Astrocyte of the spinal cord (primary cell): ENCODE data around the gene LMTK3.

ENCODE experiments used
- DNase-seq: peaks from one replicate; pipeline ENCODE4 v3.0.0; 2011; ENCODE audit warnings: low read depth, low spot score
- H3K4me3 ChIP-seq: 2 replicates; pipeline ENCODE4 v1.5.1; 2011; ENCODE audit warnings: low read depth, mild to moderate bottlenecking, low read length, moderate library complexity
- CTCF ChIP-seq: IDR thresholded peaks from 2 replicates; pipeline ENCODE4 v1.5.1; 2012; ENCODE audit warnings: low read depth, mild to moderate bottlenecking, low read length, inconsistent platforms
- in situ Hi-C: cut with HindIII; loops from 2 replicates; pipeline ENCODE4 v1.10.0; 2017; ENCODE audit warnings: low sequenced_read_pairs

Gene LMTK3

DNA sequence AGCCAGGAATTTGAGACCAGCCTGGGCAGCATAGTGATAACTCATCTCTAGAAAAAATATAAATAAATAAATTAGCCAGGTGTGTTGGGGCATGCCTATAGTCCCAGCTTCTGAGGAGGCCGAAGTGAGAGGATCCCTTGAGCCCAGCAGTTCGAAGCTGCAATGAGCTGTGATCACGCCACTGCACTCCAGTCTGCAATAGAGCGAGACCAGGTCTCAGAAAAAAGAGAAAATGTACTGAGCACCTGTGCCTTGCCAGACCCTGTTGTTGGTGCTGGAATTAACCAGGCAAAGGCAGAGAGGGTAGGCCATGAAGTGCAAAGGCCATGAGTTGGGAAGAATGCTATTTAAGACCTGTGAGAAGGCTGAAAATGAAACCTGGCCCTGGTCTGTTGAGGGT lies 39.8 kb downstream of the LMTK3 start:
- DNase-seq, result no peak
- in situ Hi-C loops, result no loop called here
- no peak for TF ChIP-seq CTCF

GRCh38 chr19:48470856-48471255 lies 40.8 kb downstream of the LMTK3 start:
- in situ Hi-C loops, result no loop called here

More for the DNA sequence above, 39.8 kb downstream of the LMTK3 start:
- no peak overlapping the region for H3K4me3 ChIP-seq

DNA sequence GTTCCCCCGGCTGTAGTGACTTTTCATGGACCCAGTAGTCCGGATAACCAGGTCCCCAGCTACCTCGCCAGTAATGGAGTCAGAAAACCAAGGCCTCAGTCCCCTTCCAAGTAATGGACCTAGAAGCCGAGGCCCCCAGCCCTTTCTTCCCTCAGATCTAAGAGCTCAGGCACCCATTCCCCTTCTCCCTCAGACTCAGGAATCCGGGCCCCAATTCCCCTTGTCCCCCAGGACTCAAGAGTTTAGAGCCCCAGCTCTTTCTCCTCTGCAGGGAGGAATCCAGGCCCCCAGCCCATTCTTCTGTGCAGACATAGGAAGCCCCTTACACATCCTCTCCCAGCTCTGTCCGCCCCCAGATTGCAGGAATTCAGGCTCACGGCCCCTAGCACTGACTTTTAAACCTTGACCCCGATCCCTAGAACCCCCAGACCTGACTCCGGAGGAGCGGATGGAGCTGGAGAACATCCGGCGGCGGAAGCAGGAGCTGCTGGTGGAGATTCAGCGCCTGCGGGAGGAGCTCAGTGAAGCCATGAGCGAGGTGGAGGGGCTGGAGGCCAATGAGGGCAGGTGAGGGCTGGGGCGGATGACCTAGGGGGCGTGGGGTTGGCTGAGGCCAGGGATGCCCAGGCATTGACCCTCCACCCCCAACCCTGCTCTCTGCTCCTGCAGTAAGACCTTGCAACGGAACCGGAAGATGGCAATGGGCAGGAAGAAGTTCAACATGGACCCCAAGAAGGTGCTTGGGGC lies 41.5 kb downstream of the LMTK3 start:
- no peak for DNase-seq
- in situ Hi-C loops, result no loop called here
- H3K4me3 ChIP-seq, result peak overlapping the region; percentile 86
- no peak for TF ChIP-seq CTCF

More at GRCh38 chr19:48470856-48471255, 40.8 kb downstream of the LMTK3 start:
- no peak overlapping the region for H3K4me3 ChIP-seq
- DNase-seq, result no peak
- TF ChIP-seq CTCF, result no peak

- peak; percentile 81 for DNase-seq
- in situ Hi-C loops, result no loop called here
- TF ChIP-seq CTCF, result no peak
- H3K4me3 ChIP-seq, result peak within 1 kb of the TSS; percentile 86
Observed at GRCh38 chr19:48469289-48469881, 42.2 kb downstream of the LMTK3 start, which contains the start of gene CYTH2. CYTH2 (plus strand) TSS chr19:48469369; CDS start chr19:48469508, 139 bp downstream.

- in situ Hi-C loops, result no loop called here
- TF ChIP-seq CTCF, result no peak
- H3K4me3 ChIP-seq, result peak overlapping the region; percentile 86
Observed at GRCh38 chr19:48468772-48469288, 42.8 kb downstream of the LMTK3 start.

GRCh38 chr19:48466561-48467325 lies 44.9 kb downstream of the LMTK3 start:
- H3K4me3 ChIP-seq, result no peak overlapping the region
- no peak for TF ChIP-seq CTCF
- peak; percentile 25 for DNase-seq
- in situ Hi-C loops, result no loop called here

More at GRCh38 chr19:48468772-48469288, 42.8 kb downstream of the LMTK3 start:
- DNase-seq, result peak; percentile 100
